ENCODE results near the gene DNAJB2. TPM values are rescaled to one million over a fixed set of nuclear protein-coding genes. Genes with fewer than 3 reads are reported as not detected.

The DNAJB2 gene
- total RNA-seq, 4 donors from 2014 or later, result 33.3 to 84.8 (median 50.7) TPM

- H3K27me3 ChIP-seq, result no peaks in the 10 kb centered on the region
- peak overlapping the region; percentile 65 to 81 (median 76) for H3K4me3 ChIP-seq
- no peaks in the 10 kb centered on the region for H3K9me3 ChIP-seq
- peaks cover 7 to 40% (median 34%) of the 10 kb centered on the region in 4 donors for H3K36me3 ChIP-seq
- no peak for DNase-seq (ENCODE audit: extremely low spot score)
- intact Hi-C loops (cut with DNase I), result no loop called here
- no peak for TF ChIP-seq POLR2AphosphoS5 (IDR thresholded peaks at IDR 0.05)
- WGBS, result 67% methylated on average over 4 of the region's 5 CpGs
- peak overlapping the region; percentile 83 to 89 (median 85) for H3K27ac ChIP-seq (replicated peaks in 1 of 4)
- H3K4me1 ChIP-seq, result peaks cover 50 to 81% (median 72%) of the 10 kb centered on the region in 4 donors
These were observed 27.1 kb upstream of the DNAJB2 start for GRCh38 chr2:219252084-219252483.

- Histone ChIP-seq H3K9me3 (no peaks in the 10 kb centered on the region), H3K4me1 (peaks cover 45 to 77% (median 67%) of the 10 kb centered on the region in 4 donors), H3K27me3 (no peaks in the 10 kb centered on the region), H3K36me3 (peaks cover 7 to 35% (median 30%) of the 10 kb centered on the region in 4 donors), H3K27ac (replicated peaks in 1 of 4) (peak overlapping the region; percentile 83 to 89 (median 85)), H3K4me3 (peak overlapping the region; percentile 65 to 81 (median 76))
- WGBS, result 12% methylated on average over 9 of the region's 9 CpGs
- TF ChIP-seq EP300 (IDR thresholded peaks at IDR 0.05), result no peak
- no peak for TF ChIP-seq POLR2AphosphoS5 (IDR thresholded peaks at IDR 0.05)
- no peak for TF ChIP-seq CTCF (IDR thresholded peaks at IDR 0.05)
- no peak for TF ChIP-seq POLR2A (IDR thresholded peaks at IDR 0.05; ENCODE audit: low read depth)
- intact Hi-C loops (cut with DNase I), result no loop called here
- DNase-seq (ENCODE audit: extremely low spot score), result no peak
These were observed 26.6 kb upstream of the DNAJB2 start for GRCh38 chr2:219252570-219252899.

- peaks cover 0 to 5% (median 0%) of the 10 kb centered on the region in 4 donors for H3K27me3 ChIP-seq
- TF ChIP-seq POLR2A (IDR thresholded peaks at IDR 0.05; ENCODE audit: low read depth), result peak; percentile 21
- no peak for TF ChIP-seq CTCF (IDR thresholded peaks at IDR 0.05)
- H3K4me3 ChIP-seq, result peak within 1 kb of the TSS; percentile 65 to 81 (median 76)
- H3K27ac ChIP-seq (replicated peaks in 1 of 4), result peak within 1 kb of the TSS; percentile 83 to 89 (median 85)
- peaks cover 44 to 71% (median 64%) of the 10 kb centered on the region in 4 donors for H3K4me1 ChIP-seq
- H3K9me3 ChIP-seq, result no peaks in the 10 kb centered on the region
- 4% methylated on average over 39 of the region's 49 CpGs for WGBS
- peaks cover 7 to 29% (median 24%) of the 10 kb centered on the region in 4 donors for H3K36me3 ChIP-seq
- no peak for DNase-seq (ENCODE audit: extremely low spot score)
- intact Hi-C loops (cut with DNase I), result no loop called here
These were observed 26.0 kb upstream of the DNAJB2 start, which contains the start of gene TUBA4B for GRCh38 chr2:219252900-219253752. Gene TUBA4B, plus strand, starts transcription at chr2:219253243. Its CDS starts 165 bp downstream, at chr2:219253408.

GRCh38 chr2:219253753-219254589, 25.2 kb upstream of the DNAJB2 start, which contains the start of gene TUBA4A:
Gene TUBA4A, minus strand, starts transcription at chr2:219253918. Its CDS starts 60 bp downstream, at chr2:219253858.
- Histone ChIP-seq H3K9me3 (no peaks in the 10 kb centered on the region), H3K27ac (replicated peaks in 1 of 4) (peak within 1 kb of the TSS; percentile 83 to 89 (median 85)), H3K36me3 (peaks cover 7 to 21% (median 17%) of the 10 kb centered on the region in 4 donors), H3K4me1 (peaks cover 43 to 62% (median 58%) of the 10 kb centered on the region in 4 donors), H3K27me3 (peaks cover 0 to 10% (median 0%) of the 10 kb centered on the region in 4 donors), H3K4me3 (peak within 1 kb of the TSS; percentile 65 to 81 (median 76))
- intact Hi-C loops (cut with DNase I), result no loop called here
- WGBS, result 0% methylated on average over 2 of the region's 76 CpGs
- peak; percentile 92 to 98 for TF ChIP-seq POLR2AphosphoS5 (IDR thresholded peaks at IDR 0.05)
- TF ChIP-seq POLR2A (IDR thresholded peaks at IDR 0.05; ENCODE audit: low read depth), result peak; percentile 96
- peak; percentile 11 to 25 (median 20) for TF ChIP-seq CTCF (IDR thresholded peaks at IDR 0.05)
- no peak for TF ChIP-seq EP300 (IDR thresholded peaks at IDR 0.05)
- DNase-seq (ENCODE audit: extremely low spot score), result peak; percentile 93

Data from esophagus muscularis mucosa (tissue), 4 donors.